ENCODE data around the gene TM4SF20.

The TM4SF20 gene

DNA sequence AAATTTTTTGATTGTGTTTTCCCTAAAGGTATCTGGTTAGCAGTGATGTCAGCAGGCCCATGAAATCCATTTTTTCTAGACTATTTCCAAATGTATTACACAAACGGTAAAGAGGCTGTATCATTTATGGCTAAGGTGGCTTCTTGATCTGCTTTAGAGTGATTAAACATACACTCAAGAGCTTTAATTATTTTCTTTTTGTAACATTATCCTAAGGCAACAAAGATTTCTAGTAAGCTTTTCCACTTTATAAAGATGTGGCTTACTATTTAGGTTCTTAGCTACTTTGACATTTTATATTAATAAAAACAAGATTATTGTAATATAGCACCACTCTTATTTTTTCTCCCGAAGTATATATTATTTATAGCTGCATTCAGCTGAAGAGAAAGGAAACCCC, 37.6 kb downstream of the TM4SF20 start:
- TF ChIP-seq SUZ12 (IDR thresholded peaks at IDR 0.05; ENCODE audit: extremely low read depth, insufficient read depth, insufficient read length) (no peak), ZNF274 (IDR thresholded peaks at IDR 0.05; ENCODE audit: low read depth, low read length) (no peak), YY1 (IDR thresholded peaks at IDR 0.05; ENCODE audit: insufficient read depth, insufficient read length) (no peak)
- no peaks in the 10 kb centered on the region for H3K9me3 ChIP-seq (ENCODE audit: insufficient read depth, low read length)

DNA sequence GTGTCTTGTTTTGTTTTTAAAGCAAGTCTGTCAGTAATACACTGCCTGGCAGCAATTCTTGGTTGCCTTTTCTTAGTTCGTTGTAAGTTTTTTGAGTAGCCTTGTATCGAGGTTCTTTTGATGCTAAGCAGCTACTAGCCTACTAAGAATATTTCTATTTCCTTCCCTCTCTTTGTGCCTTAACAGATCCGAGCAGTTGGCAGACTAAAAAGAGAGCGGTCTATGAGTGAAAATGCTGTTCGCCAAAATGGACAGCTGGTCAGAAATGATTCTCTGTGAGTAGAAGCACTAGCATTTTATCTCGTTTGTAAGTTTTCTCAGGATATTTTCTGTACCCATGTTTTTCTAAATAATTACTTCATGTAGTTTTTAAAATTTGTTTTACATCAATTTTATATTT, 39.0 kb downstream of the TM4SF20 start:
- DNase-seq (ENCODE audit: low read depth, low spot score) = no peak
- Histone ChIP-seq H3K4me3 (ENCODE audit: insufficient read length, low read depth) (no peak overlapping the region), H3K36me3 (ENCODE audit: insufficient read depth, insufficient read length, low read length) (peaks cover 53% of the 10 kb centered on the region), H3K9me3 (ENCODE audit: insufficient read depth, low read length) (no peaks in the 10 kb centered on the region), H3K27me3 (ENCODE audit: insufficient read depth, insufficient read length) (no peaks in the 10 kb centered on the region), H3K9ac (ENCODE audit: insufficient read length, low read depth) (no peak overlapping the region), H3K4me1 (ENCODE audit: insufficient read depth, insufficient read length) (no peaks in the 10 kb centered on the region)
- no peak for TF ChIP-seq YY1 (IDR thresholded peaks at IDR 0.05; ENCODE audit: insufficient read depth, insufficient read length)
- no peak for TF ChIP-seq SUZ12 (IDR thresholded peaks at IDR 0.05; ENCODE audit: extremely low read depth, insufficient read depth, insufficient read length)
- TF ChIP-seq ZNF274 (IDR thresholded peaks at IDR 0.05; ENCODE audit: low read depth, low read length) = no peak

More for the DNA sequence above, 37.6 kb downstream of the TM4SF20 start:
- Histone ChIP-seq H3K27me3 (ENCODE audit: insufficient read depth, insufficient read length) (no peaks in the 10 kb centered on the region), H3K4me1 (ENCODE audit: insufficient read depth, insufficient read length) (no peaks in the 10 kb centered on the region), H3K9ac (ENCODE audit: insufficient read length, low read depth) (no peak overlapping the region), H3K4me3 (ENCODE audit: insufficient read length, low read depth) (no peak overlapping the region), H3K36me3 (ENCODE audit: insufficient read depth, insufficient read length, low read length) (peaks cover 41% of the 10 kb centered on the region)
- DNase-seq (ENCODE audit: low read depth, low spot score) = no peak

DNA sequence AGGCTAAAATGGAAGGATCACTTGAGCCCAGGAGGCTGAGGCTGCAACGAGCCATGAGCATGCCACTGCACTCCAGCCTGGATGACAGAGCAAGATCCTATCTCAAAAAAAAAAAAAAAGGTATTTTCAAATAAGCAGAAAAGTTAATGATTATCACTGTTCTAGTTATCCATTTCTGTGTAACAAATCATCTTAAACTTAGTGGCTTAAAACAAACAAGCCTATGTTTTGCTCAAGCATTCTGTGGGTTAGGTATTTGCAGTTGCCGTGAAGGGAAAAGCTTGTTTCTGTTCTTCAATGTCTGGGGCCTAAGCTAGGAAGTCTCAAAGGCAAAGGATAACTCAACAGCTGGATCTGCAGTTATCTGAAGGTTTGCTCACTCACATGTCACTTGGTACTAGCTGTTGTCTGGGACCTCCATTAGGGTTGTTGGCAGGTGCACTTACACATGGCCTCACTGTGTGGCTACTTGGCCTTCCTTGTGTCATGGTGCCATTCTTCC, 40.0 kb downstream of the TM4SF20 start:
- DNase-seq (ENCODE audit: low read depth, low spot score) = no peak
- no peaks in the 10 kb centered on the region for H3K9me3 ChIP-seq (ENCODE audit: insufficient read depth, low read length)
- H3K27me3 ChIP-seq (ENCODE audit: insufficient read depth, insufficient read length) = no peaks in the 10 kb centered on the region
- no peak overlapping the region for H3K4me3 ChIP-seq (ENCODE audit: insufficient read length, low read depth)
- H3K36me3 ChIP-seq (ENCODE audit: insufficient read depth, insufficient read length, low read length) = peaks cover 57% of the 10 kb centered on the region
- no peaks in the 10 kb centered on the region for H3K4me1 ChIP-seq (ENCODE audit: insufficient read depth, insufficient read length)
- H3K9ac ChIP-seq (ENCODE audit: insufficient read length, low read depth) = no peak overlapping the region
- TF ChIP-seq SUZ12 (IDR thresholded peaks at IDR 0.05; ENCODE audit: extremely low read depth, insufficient read depth, insufficient read length) (no peak), ZNF274 (IDR thresholded peaks at IDR 0.05; ENCODE audit: low read depth, low read length) (no peak), YY1 (IDR thresholded peaks at IDR 0.05; ENCODE audit: insufficient read depth, insufficient read length) (no peak)

DNA sequence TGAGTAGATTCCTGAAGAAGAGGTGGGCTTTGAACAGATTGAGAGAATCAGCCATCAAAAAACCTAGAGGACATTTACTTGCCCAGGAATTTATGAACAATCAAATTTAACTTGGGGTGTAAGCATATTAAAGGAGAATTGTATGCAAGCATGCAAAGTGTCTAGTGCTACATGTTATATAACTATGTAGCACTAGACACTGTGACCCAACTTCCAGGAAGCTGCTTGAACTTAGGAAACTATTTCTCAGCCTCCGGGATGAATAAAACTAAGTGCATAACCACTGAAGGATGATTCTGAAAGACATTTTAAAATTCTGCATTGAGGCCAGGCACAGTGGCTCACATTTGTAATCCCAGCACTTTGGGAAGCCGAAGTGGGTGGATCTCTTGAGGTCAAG, 41.7 kb downstream of the TM4SF20 start:
- DNase-seq (ENCODE audit: low read depth, low spot score) = no peak
- Histone ChIP-seq H3K4me3 (ENCODE audit: insufficient read length, low read depth) (no peak overlapping the region), H3K9me3 (ENCODE audit: insufficient read depth, low read length) (no peaks in the 10 kb centered on the region), H3K9ac (ENCODE audit: insufficient read length, low read depth) (no peak overlapping the region), H3K27me3 (ENCODE audit: insufficient read depth, insufficient read length) (no peaks in the 10 kb centered on the region), H3K36me3 (ENCODE audit: insufficient read depth, insufficient read length, low read length) (peaks cover 64% of the 10 kb centered on the region), H3K4me1 (ENCODE audit: insufficient read depth, insufficient read length) (no peaks in the 10 kb centered on the region)
- TF ChIP-seq YY1 (IDR thresholded peaks at IDR 0.05; ENCODE audit: insufficient read depth, insufficient read length) (no peak), SUZ12 (IDR thresholded peaks at IDR 0.05; ENCODE audit: extremely low read depth, insufficient read depth, insufficient read length) (no peak), ZNF274 (IDR thresholded peaks at IDR 0.05; ENCODE audit: low read depth, low read length) (no peak)

DNA sequence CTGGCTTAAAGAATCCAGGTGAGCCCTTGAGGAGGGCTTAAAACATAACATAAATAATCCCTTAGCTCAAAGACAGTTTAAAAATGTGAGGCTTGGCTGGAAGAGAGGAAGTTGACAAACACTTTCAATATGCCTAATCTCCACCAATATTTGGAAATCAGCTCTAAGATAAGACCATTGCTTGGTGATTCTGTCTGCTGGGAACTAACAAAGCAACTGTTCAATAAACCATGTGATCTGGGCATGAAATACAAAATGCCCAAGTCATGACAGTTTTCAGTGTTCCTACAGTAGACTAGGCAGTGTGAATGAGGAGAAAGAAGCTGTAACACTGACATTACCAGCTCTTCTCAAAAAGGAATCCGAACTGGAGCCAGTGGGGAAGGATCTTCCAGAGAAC, 43.4 kb downstream of the TM4SF20 start:
- no peak overlapping the region for H3K4me3 ChIP-seq (ENCODE audit: insufficient read length, low read depth)
- no peaks in the 10 kb centered on the region for H3K27me3 ChIP-seq (ENCODE audit: insufficient read depth, insufficient read length)
- H3K9ac ChIP-seq (ENCODE audit: insufficient read length, low read depth) = no peak overlapping the region
- H3K4me1 ChIP-seq (ENCODE audit: insufficient read depth, insufficient read length) = no peaks in the 10 kb centered on the region
- peaks cover 69% of the 10 kb centered on the region for H3K36me3 ChIP-seq (ENCODE audit: insufficient read depth, insufficient read length, low read length)
- no peak for DNase-seq (ENCODE audit: low read depth, low spot score)
- TF ChIP-seq SUZ12 (IDR thresholded peaks at IDR 0.05; ENCODE audit: extremely low read depth, insufficient read depth, insufficient read length) = no peak
- no peak for TF ChIP-seq YY1 (IDR thresholded peaks at IDR 0.05; ENCODE audit: insufficient read depth, insufficient read length)
- peak; percentile 18; the same call in 1 of the 2 replicates for TF ChIP-seq ZNF274 (IDR thresholded peaks at IDR 0.05; ENCODE audit: low read depth, low read length)
- H3K9me3 ChIP-seq (ENCODE audit: insufficient read depth, low read length) = no peaks in the 10 kb centered on the region

DNA sequence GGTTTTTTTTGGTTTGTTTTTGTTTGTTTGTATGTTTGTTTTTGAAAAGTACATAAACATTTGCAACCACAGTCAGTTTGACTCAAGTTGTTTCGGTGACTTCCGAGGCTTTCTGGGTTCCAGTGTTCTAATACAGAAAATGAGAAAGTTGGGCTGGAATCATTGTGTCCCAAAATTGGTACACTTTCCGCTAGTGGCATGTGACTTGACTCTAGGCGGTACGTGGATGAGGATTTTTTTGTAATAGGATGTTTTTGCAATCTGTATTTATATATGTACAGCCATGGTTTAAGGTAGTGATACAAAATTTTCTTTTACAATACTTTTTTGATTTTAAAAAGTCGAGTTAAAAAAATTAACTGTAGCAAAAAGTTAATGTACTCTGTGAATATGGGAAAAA, 52.3 kb downstream of the TM4SF20 start:
- no peaks in the 10 kb centered on the region for H3K27me3 ChIP-seq (ENCODE audit: insufficient read depth, insufficient read length)
- TF ChIP-seq YY1 (IDR thresholded peaks at IDR 0.05; ENCODE audit: insufficient read depth, insufficient read length) = no peak
- no peak for TF ChIP-seq ZNF274 (IDR thresholded peaks at IDR 0.05; ENCODE audit: low read depth, low read length)
- TF ChIP-seq SUZ12 (IDR thresholded peaks at IDR 0.05; ENCODE audit: extremely low read depth, insufficient read depth, insufficient read length) = no peak
- DNase-seq (ENCODE audit: low read depth, low spot score) = no peak
- peaks cover 18% of the 10 kb centered on the region for H3K36me3 ChIP-seq (ENCODE audit: insufficient read depth, insufficient read length, low read length)
- H3K9me3 ChIP-seq (ENCODE audit: insufficient read depth, low read length) = peaks cover 22% of the 10 kb centered on the region
- H3K4me3 ChIP-seq (ENCODE audit: insufficient read length, low read depth) = no peak overlapping the region
- H3K4me1 ChIP-seq (ENCODE audit: insufficient read depth, insufficient read length) = no peaks in the 10 kb centered on the region
- peak overlapping the region; percentile 16 for H3K9ac ChIP-seq (ENCODE audit: insufficient read length, low read depth)

DNA sequence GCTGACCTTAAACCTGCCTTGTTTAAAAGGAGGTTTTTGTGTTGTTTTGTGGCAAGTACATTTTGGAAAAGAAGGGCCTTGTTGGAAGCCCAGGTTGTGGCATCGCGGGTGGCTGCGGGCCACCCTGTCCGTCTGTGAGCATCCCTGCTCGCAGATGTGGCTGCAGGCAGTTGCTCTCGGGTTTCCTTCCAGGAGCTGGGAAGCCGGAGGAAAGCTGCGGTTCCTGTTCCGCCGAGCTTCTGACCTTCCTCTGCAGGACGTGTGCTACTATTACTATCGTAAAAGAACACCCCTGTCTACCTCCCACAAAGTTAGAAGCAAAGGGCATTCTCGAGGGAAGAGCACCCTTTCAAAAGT, 53.3 kb downstream of the TM4SF20 start:
- DNase-seq (ENCODE audit: low read depth, low spot score) = peak; percentile 8
- Histone ChIP-seq H3K9me3 (ENCODE audit: insufficient read depth, low read length) (peaks cover 31% of the 10 kb centered on the region), H3K9ac (ENCODE audit: insufficient read length, low read depth) (peak overlapping the region; percentile 93), H3K36me3 (ENCODE audit: insufficient read depth, insufficient read length, low read length) (peaks cover 10% of the 10 kb centered on the region), H3K4me3 (ENCODE audit: insufficient read length, low read depth) (peak overlapping the region; percentile 88), H3K27me3 (ENCODE audit: insufficient read depth, insufficient read length) (no peaks in the 10 kb centered on the region), H3K4me1 (ENCODE audit: insufficient read depth, insufficient read length) (no peaks in the 10 kb centered on the region)
- no peak for TF ChIP-seq ZNF274 (IDR thresholded peaks at IDR 0.05; ENCODE audit: low read depth, low read length)
- no peak for TF ChIP-seq YY1 (IDR thresholded peaks at IDR 0.05; ENCODE audit: insufficient read depth, insufficient read length)
- TF ChIP-seq SUZ12 (IDR thresholded peaks at IDR 0.05; ENCODE audit: extremely low read depth, insufficient read depth, insufficient read length) = no peak
